Body of pancreas (tissue), 4 donors: ENCODE results near the gene LAMA4. TPM values are rescaled to one million over a fixed set of nuclear protein-coding genes. Genes with fewer than 3 reads are reported as not detected.

ENCODE experiments used
- ATAC-seq: fragments of 150-250 bp; one replicate; pipeline ENCODE4 v1.9.1; 2016
- DNase-seq, 4 donors: peaks; one replicate each; pipeline ENCODE4 v3.0.0-alpha.2; 2019
- H3K27ac ChIP-seq, 4 donors: fragments of 200-600 bp; sonication (generic); 1 replicate in 3 of 4; 2 replicates in 1 of 4; pipeline versions ENCODE4 v1.5.1 to v1.6.1; 2016 to 2019; ENCODE audit warnings: mild to moderate bottlenecking in 1 of 4, mixed read lengths in 1 of 4, moderate library complexity in 1 of 4
- H3K27me3 ChIP-seq, 2 donors: fragments of 200-600 bp; sonication (generic); one replicate each; pipeline ENCODE4 v1.6.0; 2016; ENCODE audit warnings: mild to moderate bottlenecking in 1 of 2
- H3K36me3 ChIP-seq, 2 donors: fragments of 200-600 bp; sonication (generic); replicated peaks in 1 of 2; 2 replicates each; pipeline ENCODE4 v1.5.1; 2016; ENCODE audit warnings: low read depth in 2 of 2; ENCODE audit not compliant: insufficient read depth in 1 of 2
- H3K4me1 ChIP-seq: fragments of 200-600 bp; sonication (generic); one replicate; pipeline ENCODE4 v1.6.0; 2016
- H3K4me3 ChIP-seq, 2 donors: fragments of 200-600 bp; sonication (generic); 1 replicate in 1 of 2; 2 replicates in 1 of 2; pipeline ENCODE4 v1.5.1; 2016 to 2019
- H3K9me3 ChIP-seq, 3 donors: fragments of 200-600 bp; sonication (generic); 1 replicate in 2 of 3; 2 replicates in 1 of 3; pipeline ENCODE4 v1.5.1; 2016
- CTCF ChIP-seq, 7 experiments: fragments of 450-650 bp in 4 of 7; fragments of 200-600 bp in 3 of 7; sonication (generic) in 3 of 7; IDR thresholded peaks; one replicate each; pipeline ENCODE4 v1.5.1; 2016 to 2019; ENCODE audit warnings: antibody characterized with exemption in 7 of 7
- POLR2A ChIP-seq, 3 donors: fragments of 450-650 bp; IDR thresholded peaks; one replicate each; pipeline ENCODE4 v1.6.1; 2016; ENCODE audit warnings: antibody characterized with exemption in 3 of 3, mild to moderate bottlenecking in 2 of 3
- WGBS, 2 donors: methylation state at CpG; one replicate each; pipeline ENCODE4 v1.1.5; 2017; 5-methylcytosine and 5-hydroxymethylcytosine counted together
- intact Hi-C: fragments of 100-400 bp; cut with DNase I; formaldehyde crosslinking; loops from one replicate; pipeline ENCODE4 v1.15.1; 2023
- total RNA-seq, 2 donors: library from RNA; depleted of rRNA; stranded (reverse); fragments of >200 nt; gene quantifications; one replicate each; pipeline ENCODE4 v1.1.0, GENCODE V29; 2016

LAMA4 gene
- total RNA-seq, 2 donors from 2014 or later = 10.6 to 27.0 TPM

- Histone ChIP-seq H3K9me3 (no peaks in the 10 kb centered on the region), H3K36me3 (no peaks in the 10 kb centered on the region), H3K27ac (no peak overlapping the region), H3K4me1 (no peaks in the 10 kb centered on the region), H3K4me3 (no peak overlapping the region), H3K27me3 (no peaks in the 10 kb centered on the region)
- DNase-seq = no peak
- intact Hi-C loops = no loop called here
- TF ChIP-seq CTCF (IDR thresholded peaks at IDR 0.05) (no peak), POLR2A (IDR thresholded peaks at IDR 0.05) (no peak)
- WGBS, 2 donors = 74 to 96% methylated on average over 1 of the region's 1 CpG
- ATAC-seq = no peak
These were observed 28.7 kb downstream of the LAMA4 start for GRCh38 chr6:112225691-112226090.

DNA sequence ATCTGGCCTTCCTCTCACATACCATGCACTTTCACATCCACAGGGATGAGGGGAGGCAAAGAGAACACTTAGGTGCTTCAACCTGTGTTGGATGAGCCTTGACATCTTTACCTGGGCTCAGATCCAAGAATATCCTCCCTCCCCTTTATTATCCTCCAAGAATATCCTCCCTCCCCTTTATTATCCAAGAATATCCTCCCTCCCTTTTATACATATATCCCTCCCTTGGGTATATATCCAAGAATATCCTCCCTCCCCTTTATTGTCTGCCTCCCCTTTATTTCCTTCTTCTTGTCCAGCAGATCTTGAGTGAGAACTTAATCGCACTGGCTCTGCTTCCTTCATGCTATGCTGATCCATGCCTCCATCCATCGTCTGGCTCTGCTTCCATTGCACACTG, 30.3 kb downstream of the LAMA4 start:
- WGBS, 2 donors = 72 to 73% methylated on average over 2 of the region's 2 CpGs
- no peaks in the 10 kb centered on the region for H3K36me3 ChIP-seq
- no peak overlapping the region for H3K4me3 ChIP-seq
- H3K27ac ChIP-seq = no peak overlapping the region
- no peaks in the 10 kb centered on the region for H3K9me3 ChIP-seq
- H3K4me1 ChIP-seq = no peaks in the 10 kb centered on the region
- DNase-seq (no peak), ATAC-seq (no peak)
- TF ChIP-seq CTCF (IDR thresholded peaks at IDR 0.05) = no peak
- TF ChIP-seq POLR2A (IDR thresholded peaks at IDR 0.05) = no peak
- intact Hi-C loops = no loop called here
- H3K27me3 ChIP-seq = no peaks in the 10 kb centered on the region

DNA sequence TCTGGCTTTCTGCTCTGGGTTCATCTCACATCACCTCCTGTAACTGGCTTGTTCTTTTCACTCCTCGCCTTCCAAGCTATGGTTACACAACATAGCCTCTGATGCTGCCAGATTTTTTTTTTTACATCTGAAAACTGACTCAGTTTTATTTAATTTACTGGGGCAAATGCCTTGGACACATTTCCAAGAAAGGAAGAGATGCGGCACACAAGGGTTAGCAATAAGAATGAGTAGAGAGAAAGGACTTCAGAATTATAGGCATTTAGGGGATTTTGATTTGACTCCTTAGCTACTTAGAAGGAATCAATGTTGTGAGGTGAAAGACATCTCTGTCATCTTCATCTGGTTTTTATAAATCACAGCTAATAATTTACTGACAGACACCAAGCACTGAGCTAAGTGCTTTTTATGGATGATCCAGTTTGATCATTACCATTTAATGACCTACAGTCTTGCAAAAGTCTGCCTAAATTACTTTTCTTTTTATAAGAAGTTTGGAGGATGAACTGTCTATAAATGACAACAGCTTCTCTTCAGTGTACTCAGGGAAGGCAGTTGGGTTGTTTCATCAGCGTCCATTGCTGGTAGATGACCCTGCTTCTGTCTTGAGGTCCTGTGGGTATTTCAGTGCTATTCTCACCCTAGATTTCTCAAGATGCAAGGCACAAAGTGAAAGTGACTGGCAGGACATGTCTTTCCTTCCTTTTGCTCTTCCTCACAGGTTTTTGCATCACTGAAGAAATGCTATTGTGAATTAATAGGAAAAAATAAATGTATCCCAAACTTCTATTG, 31.1 kb downstream of the LAMA4 start:
- DNase-seq = no peak
- H3K4me3 ChIP-seq = no peak overlapping the region
- H3K36me3 ChIP-seq = no peaks in the 10 kb centered on the region
- TF ChIP-seq POLR2A (IDR thresholded peaks at IDR 0.05) (no peak), CTCF (IDR thresholded peaks at IDR 0.05) (no peak)
- no peaks in the 10 kb centered on the region for H3K9me3 ChIP-seq
- H3K4me1 ChIP-seq = no peaks in the 10 kb centered on the region
- no peaks in the 10 kb centered on the region for H3K27me3 ChIP-seq
- no peak for ATAC-seq
- 61 to 66% methylated on average over 3 of the region's 3 CpGs for WGBS, 2 donors
- intact Hi-C loops = no loop called here
- no peak overlapping the region for H3K27ac ChIP-seq

DNA sequence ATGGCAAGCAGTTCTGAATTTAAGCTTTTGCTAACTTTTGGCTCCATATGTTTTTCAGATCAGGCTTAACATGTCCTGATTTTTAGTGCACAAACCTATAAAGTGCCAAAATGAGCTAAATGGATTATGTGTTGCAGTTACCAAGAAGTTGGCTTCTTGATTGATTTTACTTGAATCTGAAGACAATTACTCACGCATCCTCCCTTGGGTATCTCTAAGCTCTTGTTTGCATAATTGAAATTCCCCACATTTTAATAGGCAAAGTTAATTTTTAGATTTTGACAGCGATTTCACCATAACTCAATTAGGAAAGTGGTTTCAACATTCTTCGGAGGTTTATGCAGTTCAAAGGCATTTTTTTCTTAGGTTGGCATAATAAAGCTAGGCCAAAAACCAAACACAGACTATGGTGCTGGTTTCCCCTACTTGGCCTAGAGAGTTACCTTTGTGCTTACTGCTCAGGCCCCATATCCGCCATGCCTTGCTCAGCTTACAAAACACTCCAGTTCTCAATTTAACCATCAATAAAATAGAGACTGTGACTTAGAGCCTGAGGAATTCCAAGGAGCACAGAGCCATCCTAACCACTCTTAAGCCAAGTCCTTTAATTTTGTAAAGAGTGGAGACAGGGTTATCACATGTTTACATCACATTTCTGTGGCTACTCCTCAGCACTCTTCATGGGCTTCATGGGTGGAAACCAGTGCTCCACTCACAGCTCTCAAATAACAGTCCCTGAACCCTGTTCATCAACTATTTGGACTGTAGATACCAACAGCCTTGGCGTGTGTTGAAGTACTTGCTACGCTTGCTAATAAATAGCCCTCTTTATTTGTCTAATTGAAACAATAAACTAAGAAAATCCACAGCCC, 32.1 kb downstream of the LAMA4 start:
- no peak for ATAC-seq
- Histone ChIP-seq H3K4me1 (no peaks in the 10 kb centered on the region), H3K27me3 (no peaks in the 10 kb centered on the region), H3K36me3 (no peaks in the 10 kb centered on the region), H3K4me3 (no peak overlapping the region), H3K27ac (no peak overlapping the region), H3K9me3 (no peaks in the 10 kb centered on the region)
- DNase-seq = no peak
- TF ChIP-seq POLR2A (IDR thresholded peaks at IDR 0.05) (no peak), CTCF (IDR thresholded peaks at IDR 0.05) (no peak)
- intact Hi-C loops = no loop called here
- 62 to 69% methylated on average over 6 of the region's 6 CpGs for WGBS, 2 donors
